IMR-90 (cell line): ENCODE measurements around the gene NPIPB8. TPM values are rescaled to one million over a fixed set of nuclear protein-coding genes. Genes with fewer than 3 reads are reported as not detected.

Source experiments
- ATAC-seq: fragments of 200-7000 bp; cut with Tn5 transposase; 2 replicates; pipeline ENCODE4 v1.9.1; 2020; ENCODE audit warnings: low read depth, mild to moderate bottlenecking, moderate library complexity
- BruUV-seq: library from RNA; stranded (reverse); fragments of 400-500 nt; replicated peaks from 2 replicates; lab custom pipeline; 2021; lab: Mats Ljungman, UMichigan
- CTCF ChIA-PET: fragments of 300-600 bp; formaldehyde crosslinking; extraction: SDS; loops from one replicate; lab custom pipeline; 2021; ENCODE audit warnings: antibody characterized with exemption; lab: Yijun Ruan, JAX
- POLR2A ChIA-PET: fragments of 300-600 bp; sonication (Branson Sonifier 250); formaldehyde crosslinking; loops from one replicate; lab custom pipeline; 2022; ENCODE audit warnings: antibody characterized with exemption; ENCODE audit not compliant: unreplicated experiment; lab: Charles Lee
- DNase-seq: peaks from one replicate; pipeline ENCODE4 v3.0.0; 2013
- H2AFZ ChIP-seq: replicated peaks from 2 replicates; pipeline ENCODE3; 2013; ENCODE audit warnings: low read length, mild to moderate bottlenecking; ENCODE audit not compliant: poor library complexity
- H2AK5ac ChIP-seq: 2 replicates; pipeline ENCODE4 v1.6.1; 2013; ENCODE audit warnings: low read depth, low read length, inconsistent platforms
- H2AK9ac ChIP-seq: replicated peaks from 2 replicates; pipeline ENCODE3; 2013; ENCODE audit warnings: mild to moderate bottlenecking, low read depth, low read length, moderate library complexity; ENCODE audit not compliant: poor library complexity
- H2BK120ac ChIP-seq: 2 replicates; pipeline ENCODE4 v1.6.1; 2013; ENCODE audit warnings: low read depth, low read length, inconsistent platforms
- H2BK15ac ChIP-seq: 3 replicates; pipeline ENCODE4 v1.6.1; 2013; ENCODE audit warnings: low read depth, low read length, inconsistent platforms
- H2BK20ac ChIP-seq: 2 replicates; pipeline ENCODE4 v1.6.1; 2013; ENCODE audit warnings: low read depth, mild to moderate bottlenecking, inconsistent platforms, low read length, moderate library complexity
- H2BK5ac ChIP-seq: 2 replicates; pipeline ENCODE4 v1.6.1; 2013; ENCODE audit warnings: mild to moderate bottlenecking, low read depth, low read length, inconsistent platforms; ENCODE audit not compliant: poor library complexity, severe bottlenecking
- H3K14ac ChIP-seq: replicated peaks from 2 replicates; pipeline ENCODE4 v1.6.1; 2013; ENCODE audit warnings: low read depth, low read length, inconsistent platforms
- H3K18ac ChIP-seq: 2 replicates; pipeline ENCODE4 v1.6.1; 2013; ENCODE audit warnings: low read depth, low read length, control low read depth
- H3K23ac ChIP-seq: 2 replicates; pipeline ENCODE4 v1.6.1; 2013; ENCODE audit warnings: low read depth, low read length, inconsistent platforms
- H3K27ac ChIP-seq: 2 replicates; pipeline ENCODE4 v1.5.1; 2013; ENCODE audit warnings: mild to moderate bottlenecking, control low read depth, low read length; ENCODE audit not compliant: insufficient read depth
- H3K27me3 ChIP-seq: 2 replicates; pipeline ENCODE4 v1.6.1; 2013; ENCODE audit warnings: low read length; ENCODE audit not compliant: control insufficient read depth, insufficient read depth
- H3K36me3 ChIP-seq: 2 replicates; pipeline ENCODE4 v1.6.1; 2013; ENCODE audit warnings: low read length, mixed read lengths; ENCODE audit not compliant: control insufficient read depth, insufficient read depth
- H3K4ac ChIP-seq: 2 replicates; pipeline ENCODE4 v1.6.1; 2013; ENCODE audit warnings: low read depth, low read length, inconsistent platforms
- H3K4me1 ChIP-seq: 2 replicates; pipeline ENCODE4 v1.6.1; 2013; ENCODE audit warnings: low read length, mixed read lengths; ENCODE audit not compliant: control insufficient read depth, insufficient read depth
- H3K4me2 ChIP-seq: 2 replicates; pipeline ENCODE4 v1.6.1; 2013; ENCODE audit warnings: low read depth, mild to moderate bottlenecking, control low read depth, low read length, moderate library complexity
- H3K4me3 ChIP-seq: 2 replicates; pipeline ENCODE4 v1.5.1; 2013; ENCODE audit warnings: low read depth, mild to moderate bottlenecking, control low read depth, low read length, moderate library complexity; ENCODE audit not compliant: insufficient read depth
- H3K56ac ChIP-seq: 2 replicates; pipeline ENCODE4 v1.6.1; 2013; ENCODE audit warnings: low read length, inconsistent platforms; ENCODE audit not compliant: insufficient read depth; ENCODE audit errors: extremely low read depth
- H3K79me1 ChIP-seq, 2 experiments: 2 replicates each; pipeline ENCODE4 v1.6.1; 2013; ENCODE audit warnings: low read length in 2 of 2, inconsistent platforms in 1 of 2, low read depth in 1 of 2
- H3K9ac ChIP-seq: 2 replicates; pipeline ENCODE4 v1.6.1; 2013; ENCODE audit warnings: low read depth, low read length, control low read depth
- H3K9me1 ChIP-seq: 2 replicates; pipeline ENCODE4 v1.6.1; 2013; ENCODE audit warnings: low read length, inconsistent platforms; ENCODE audit not compliant: insufficient read depth
- H3K9me3 ChIP-seq: 2 replicates; pipeline ENCODE4 v1.6.1; 2013; ENCODE audit warnings: low read length; ENCODE audit not compliant: control insufficient read depth, insufficient read depth
- H4K20me1 ChIP-seq: 2 replicates; pipeline ENCODE4 v1.6.1; 2013; ENCODE audit warnings: low read length, inconsistent platforms; ENCODE audit not compliant: insufficient read depth
- H4K5ac ChIP-seq: 2 replicates; pipeline ENCODE4 v1.6.1; 2013; ENCODE audit warnings: mild to moderate bottlenecking, low read depth, low read length, control low read depth
- H4K8ac ChIP-seq, 2 experiments: 2 replicates each; pipeline ENCODE4 v1.6.1; 2013; ENCODE audit warnings: low read depth in 2 of 2, low read length in 2 of 2, control low read depth in 1 of 2, inconsistent platforms in 1 of 2
- H4K91ac ChIP-seq: 2 replicates; pipeline ENCODE4 v1.6.1; 2013; ENCODE audit warnings: low read depth, low read length, inconsistent platforms; ENCODE audit not compliant: insufficient read depth
- BHLHE40 ChIP-seq: fragments of 150-350 bp; IDR thresholded peaks from 2 replicates; pipeline ENCODE4 v1.6.1; 2016; ENCODE audit warnings: mild to moderate bottlenecking, low read depth, low read length
- CEBPB ChIP-seq: IDR thresholded peaks from 2 replicates; pipeline ENCODE4 v1.6.1; 2012; ENCODE audit warnings: low read depth, low read length, improper control_type of control experiment
- CHD1 ChIP-seq: IDR thresholded peaks from 2 replicates; pipeline ENCODE4 v1.6.1; 2012; ENCODE audit warnings: low read depth, low read length, improper control_type of control experiment
- MAZ ChIP-seq: IDR thresholded peaks from 2 replicates; pipeline ENCODE4 v1.6.1; 2012; ENCODE audit warnings: low read depth, mild to moderate bottlenecking, low read length, improper control_type of control experiment, moderate library complexity, borderline replicate concordance
- NFE2L2 ChIP-seq: fragments of 150-350 bp; IDR thresholded peaks from 2 replicates; pipeline ENCODE4 v1.6.1; 2016; ENCODE audit warnings: low read depth, mild to moderate bottlenecking, low read length
- RAD21 ChIP-seq: IDR thresholded peaks from 2 replicates; pipeline ENCODE4 v1.6.1; 2012; ENCODE audit warnings: low read length, improper control_type of control experiment
- RFX5 ChIP-seq: IDR thresholded peaks from 2 replicates; pipeline ENCODE4 v1.8.0; 2012; ENCODE audit warnings: low read depth, mild to moderate bottlenecking, low read length, moderate library complexity
- WGBS, 2 experiments: methylation state at CpG; one replicate each; pipeline versions ENCODE4 v1.1.5 to v1.1.7; 2013; ENCODE audit warnings: missing lambda C conversion rate in 2 of 2; ENCODE audit not compliant: insufficient read length in 1 of 2; ENCODE audit errors: extremely low coverage in 2 of 2; 5-methylcytosine and 5-hydroxymethylcytosine counted together
- dilution Hi-C: fragments of 300-500 bp; cut with HindIII; formaldehyde crosslinking; loops from one replicate; pipeline ENCODE4 v1.14.3; 2018; ENCODE audit warnings: low sequenced_read_pairs; ENCODE audit not compliant: unreplicated experiment
- in situ Hi-C: fragments of 300-500 bp; cut with MboI; formaldehyde crosslinking; loops from 3 replicates; pipeline ENCODE4 v1.14.3; 2019; ENCODE audit warnings: low sequenced_read_pairs, inconsistent platforms, mixed read lengths
- intact Hi-C: fragments of 100-400 bp; cut with micrococcal nuclease; formaldehyde crosslinking; loops from 2 replicates; pipeline ENCODE4 v1.10.0; 2022
- polyA plus RNA-seq, 3 experiments: library from polyadenylated mRNA; depleted of rRNA; stranded (reverse); fragments of >200 nt; gene quantifications; 2 replicates each; pipeline ENCODE4 v1.2.3, GENCODE V29; 2012; ENCODE audit warnings: low replicate concordance in 1 of 3
- total RNA-seq: library from RNA; depleted of rRNA; stranded (reverse); fragments of >200 nt; gene quantifications from 2 replicates; pipeline ENCODE4 v1.2.3, GENCODE V29; 2012

NPIPB8 gene
- total and polyA plus RNA-seq, 2 of the 4 experiments (the other 2 are of a cell fraction), result not detected

DNA sequence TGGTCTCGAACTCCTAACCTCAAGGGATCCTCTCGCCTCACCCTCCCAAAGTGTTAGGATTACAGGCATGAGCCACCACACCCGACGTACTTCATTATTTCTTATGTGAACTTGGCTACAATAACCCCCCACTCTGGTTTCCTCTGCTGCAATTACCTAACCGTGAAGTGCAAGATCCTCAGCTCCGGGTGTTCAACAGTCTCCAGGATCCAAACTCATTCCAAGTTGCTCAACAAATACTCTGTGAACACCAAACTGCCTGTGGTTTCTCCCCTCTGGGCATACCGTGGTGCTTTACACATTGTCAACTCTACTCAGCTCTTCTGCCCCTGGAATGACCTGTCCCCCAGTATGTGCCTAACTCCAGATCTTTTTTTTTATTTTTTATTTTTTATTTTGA lies 21.2 kb upstream of the NPIPB8 start:
- no peak for TF ChIP-seq CHD1
- TF ChIP-seq RFX5, result no peak
- no peak for TF ChIP-seq RAD21
- no peak for TF ChIP-seq MAZ
- no peak for TF ChIP-seq CEBPB
- TF ChIP-seq BHLHE40, result no peak
- no peak for TF ChIP-seq NFE2L2
- no peak overlapping the region for H4K91ac ChIP-seq
- no peak overlapping the region for H3K18ac ChIP-seq
- H3K4me3 ChIP-seq, result no peak overlapping the region
- no peak overlapping the region for H3K23ac ChIP-seq
- H2BK20ac ChIP-seq, result no peak overlapping the region
- no peak overlapping the region for H2BK120ac ChIP-seq
- no peaks in the 10 kb centered on the region for H3K36me3 ChIP-seq
- no peaks in the 10 kb centered on the region for H4K20me1 ChIP-seq
- H3K27ac ChIP-seq, result no peak overlapping the region
- no peak overlapping the region for H2AK5ac ChIP-seq
- BruUV-seq, result no TSS peak
- H3K9me1 ChIP-seq, result no peaks in the 10 kb centered on the region
- no peaks in the 10 kb centered on the region for H3K79me1 ChIP-seq
- ChIA-PET CTCF (no interaction called here), POLR2A (no interaction called here)
- H3K9ac ChIP-seq, result no peak overlapping the region
- no peak overlapping the region for H4K5ac ChIP-seq
- no peak overlapping the region for H3K4ac ChIP-seq
- no peak overlapping the region for H3K56ac ChIP-seq
- DNase-seq (no peak), ATAC-seq (no peak)
- no peaks in the 10 kb centered on the region for H3K4me1 ChIP-seq
- H3K14ac ChIP-seq, result no peak overlapping the region
- no peak overlapping the region for H4K8ac ChIP-seq
- 80% methylated on average over 6 of the region's 7 CpGs; no CpG with 5 or more reads in 1 of the 2 experiments for WGBS, 2 experiments
- intact Hi-C loops (loop anchor here (5.0 kb wide), 2 partner anchors 79 to 339 kb away; partner anchors contain the start of gene NUPR1), in situ Hi-C loops (loop anchor here (10.0 kb wide), 1 partner anchor 342 kb away; no protein-coding TSS in a partner anchor), dilution Hi-C loops (no loop called here)
- H3K4me2 ChIP-seq, result no peak overlapping the region
- H2BK15ac ChIP-seq, result no peak overlapping the region
- no peaks in the 10 kb centered on the region for H3K9me3 ChIP-seq
- peaks cover 10% of the 10 kb centered on the region; the same call in 1 of the 2 replicates for H3K27me3 ChIP-seq
- no peak overlapping the region for H2BK5ac ChIP-seq
- H2AK9ac ChIP-seq, result no peak overlapping the region
- H2AFZ ChIP-seq, result no peak overlapping the region
